Measurements from ENCODE around the gene ATP6V0E2.
"Not testable (repeated sequence)": the region's sequence is repeated elsewhere in the genome, so short reads cannot be mapped to it uniquely, and the experiment has no call there.

DNA sequence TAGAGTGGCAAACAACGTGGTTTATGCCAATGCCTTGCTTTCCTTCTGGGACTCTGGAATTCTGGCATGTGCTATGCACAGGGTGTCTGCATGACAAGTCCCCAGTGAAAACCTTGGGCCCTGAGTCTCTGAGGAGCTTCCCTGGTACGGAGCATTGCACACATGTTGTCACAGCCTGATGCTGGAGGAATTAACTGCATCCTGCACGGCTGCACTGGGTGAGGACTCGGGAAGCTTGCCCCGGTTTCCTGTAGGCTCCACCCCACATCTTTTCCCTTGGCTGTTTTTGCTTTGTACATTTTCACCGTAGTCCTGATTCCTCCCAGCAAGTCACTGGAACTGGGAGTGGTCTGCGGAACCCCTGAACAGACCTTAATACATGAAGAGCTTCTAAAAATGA lies 52.6 kb downstream of the ATP6V0E2 start:
- not testable (repeated sequence) for TF ChIP-seq POLR2AphosphoS5, POLR2A, EP300 (IDR thresholded peaks at IDR 0.05)
- TF ChIP-seq, protein P1, sequence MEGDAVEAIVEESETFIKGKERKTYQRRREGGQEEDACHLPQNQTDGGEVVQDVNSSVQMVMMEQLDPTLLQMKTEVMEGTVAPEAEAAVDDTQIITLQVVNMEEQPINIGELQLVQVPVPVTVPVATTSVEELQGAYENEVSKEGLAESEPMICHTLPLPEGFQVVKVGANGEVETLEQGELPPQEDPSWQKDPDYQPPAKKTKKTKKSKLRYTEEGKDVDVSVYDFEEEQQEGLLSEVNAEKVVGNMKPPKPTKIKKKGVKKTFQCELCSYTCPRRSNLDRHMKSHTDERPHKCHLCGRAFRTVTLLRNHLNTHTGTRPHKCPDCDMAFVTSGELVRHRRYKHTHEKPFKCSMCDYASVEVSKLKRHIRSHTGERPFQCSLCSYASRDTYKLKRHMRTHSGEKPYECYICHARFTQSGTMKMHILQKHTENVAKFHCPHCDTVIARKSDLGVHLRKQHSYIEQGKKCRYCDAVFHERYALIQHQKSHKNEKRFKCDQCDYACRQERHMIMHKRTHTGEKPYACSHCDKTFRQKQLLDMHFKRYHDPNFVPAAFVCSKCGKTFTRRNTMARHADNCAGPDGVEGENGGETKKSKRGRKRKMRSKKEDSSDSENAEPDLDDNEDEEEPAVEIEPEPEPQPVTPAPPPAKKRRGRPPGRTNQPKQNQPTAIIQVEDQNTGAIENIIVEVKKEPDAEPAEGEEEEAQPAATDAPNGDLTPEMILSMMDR (IDR thresholded peaks at IDR 0.05): not testable (repeated sequence)

Data from gastroesophageal sphincter (tissue), 3 donors.